Measurements from ENCODE around the gene FOLH1.
"Not testable (repeated sequence)": the region's sequence is repeated elsewhere in the genome, so short reads cannot be mapped to it uniquely, and the experiment has no call there.

The FOLH1 gene

DNA sequence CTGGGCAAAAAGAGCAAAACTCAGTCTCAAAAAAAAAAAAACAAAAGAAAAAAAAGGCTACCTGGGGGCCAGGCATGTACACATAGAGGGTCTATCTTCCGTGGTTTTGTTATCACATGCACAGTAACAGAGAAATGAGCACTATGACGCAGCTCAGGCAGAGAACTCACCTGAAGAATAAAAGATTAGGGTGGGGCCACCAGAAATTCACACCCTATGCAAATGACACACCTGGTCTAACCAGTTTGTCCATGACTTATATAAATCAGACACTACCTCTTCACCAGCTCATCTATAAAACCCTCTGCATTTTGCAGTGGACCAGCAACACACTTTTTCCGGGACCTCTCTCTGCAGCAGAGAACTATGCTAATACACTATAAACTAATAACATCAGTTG is 30.5 kb downstream of the FOLH1 start:
- DNase-seq (ENCODE audit: low read depth in 2 of 2) = not testable (repeated sequence)

DNA sequence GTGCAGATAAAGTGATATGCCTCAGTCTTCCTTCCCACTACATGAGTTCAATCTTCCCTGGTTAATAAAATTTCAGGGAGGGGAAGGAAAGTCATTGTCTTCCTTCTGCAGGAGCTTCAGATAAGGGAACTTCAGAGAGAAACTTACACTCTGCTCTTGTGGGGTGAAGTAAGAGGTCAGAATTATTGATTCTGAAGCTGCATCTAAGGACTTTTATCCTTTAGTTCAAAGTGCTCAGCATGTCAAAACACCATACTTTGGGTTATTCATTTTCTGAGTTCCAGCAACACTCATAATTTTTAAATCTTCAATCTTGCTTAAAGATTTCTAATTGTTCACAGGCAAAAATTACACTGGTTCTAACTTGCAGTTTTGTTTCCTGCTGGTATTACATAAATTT is 33.0 kb downstream of the FOLH1 start:
- DNase-seq (ENCODE audit: low read depth in 2 of 2) = not testable (repeated sequence)

DNA sequence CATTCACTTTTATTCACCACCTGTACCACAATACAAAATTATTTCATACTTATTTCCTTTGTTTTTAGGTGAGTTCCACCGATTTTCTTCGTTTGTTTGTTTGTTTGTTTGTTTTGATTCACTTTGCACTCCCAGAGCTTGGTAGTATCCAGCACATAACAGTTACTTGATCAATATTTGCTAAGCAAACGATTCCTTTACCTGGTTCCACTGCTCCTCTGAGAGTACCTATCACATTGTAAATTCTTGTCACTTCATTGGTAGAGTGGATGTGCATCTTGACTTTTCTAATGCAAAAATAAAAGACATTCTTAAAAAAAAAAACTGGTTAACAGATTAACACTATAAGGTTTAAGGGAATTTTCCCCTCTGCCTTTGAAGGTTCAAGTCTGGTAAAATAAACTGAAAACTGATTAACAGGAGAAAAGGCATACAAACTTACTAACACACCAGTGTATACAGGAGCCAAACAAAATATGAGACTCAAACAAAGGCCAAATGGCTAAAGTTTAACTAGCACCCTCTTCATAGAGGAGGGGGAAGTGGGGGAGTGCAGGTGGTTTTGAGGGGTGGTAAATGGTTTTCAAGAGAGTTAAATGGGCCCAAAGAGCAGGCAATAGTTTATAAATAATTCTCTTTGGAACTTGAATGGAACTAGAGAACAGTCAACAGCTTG is 33.6 kb downstream of the FOLH1 start:
- not testable (repeated sequence) for DNase-seq (ENCODE audit: low read depth in 2 of 2)

GRCh38 chr11:49171613-49172012 is 36.8 kb downstream of the FOLH1 start:
- not testable (repeated sequence) for DNase-seq (ENCODE audit: low read depth in 2 of 2)

DNA sequence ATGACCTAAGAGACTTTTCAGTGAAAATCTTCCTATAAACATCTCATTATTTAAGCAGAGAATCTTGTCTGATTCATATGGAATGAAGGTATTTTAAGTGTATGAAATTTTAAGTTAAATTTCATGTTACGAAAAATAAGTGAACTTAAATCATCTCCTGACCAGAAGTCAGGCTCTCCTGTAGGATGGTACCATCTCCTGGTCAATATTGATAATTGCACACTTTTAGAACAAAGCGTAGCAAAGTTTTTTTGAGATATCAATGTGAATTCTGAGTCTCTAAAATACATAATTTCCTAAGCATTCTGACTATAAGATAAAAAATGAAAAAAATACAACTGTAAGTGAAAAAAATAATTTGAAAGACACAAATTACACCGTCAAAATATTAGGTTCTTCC is 38.8 kb downstream of the FOLH1 start:
- not testable (repeated sequence) for DNase-seq (ENCODE audit: low read depth in 2 of 2)

- not testable (repeated sequence) for DNase-seq (ENCODE audit: low read depth in 2 of 2)
These were observed 39.4 kb downstream of the FOLH1 start for GRCh38 chr11:49168992-49169391.

- no peak for DNase-seq (ENCODE audit: low read depth in 2 of 2)
These were observed 57.2 kb downstream of the FOLH1 start for GRCh38 chr11:49151211-49151610.

DNA sequence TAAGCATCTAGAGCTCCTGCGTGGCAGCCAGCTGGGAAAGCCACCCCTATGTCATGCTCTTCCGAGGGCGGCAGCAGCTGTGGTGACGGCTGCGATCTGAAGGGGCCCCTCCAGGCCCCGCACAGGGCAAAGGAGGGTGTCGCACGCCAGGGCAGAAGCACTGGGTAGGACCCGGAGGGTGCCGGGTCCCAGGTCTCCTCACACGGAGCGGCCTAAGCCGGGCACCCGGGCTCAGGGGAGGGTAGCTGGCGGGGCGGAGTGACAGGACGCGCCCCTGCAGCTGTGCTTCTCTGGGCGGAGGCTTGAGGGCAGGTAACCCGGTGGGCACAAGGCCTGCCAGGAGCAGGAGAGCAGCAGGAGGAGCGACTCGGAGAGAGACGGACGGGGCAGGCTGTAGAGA is 106.0 kb downstream of the FOLH1 start:
- not testable (repeated sequence) for DNase-seq (ENCODE audit: low read depth in 2 of 2)

Measured in stimulated activated CD8-positive, alpha-beta memory T cell treated with anti-CD3 and anti-CD28 coated beads, Interleukin-7, amount 100 ng/mL, for 4 hours (primary cell).